Thoracic aorta (tissue), 2 donors: ENCODE results near the gene MSTO1. TPM values are rescaled to one million over a fixed set of nuclear protein-coding genes. Genes with fewer than 3 reads are reported as not detected.
"Not testable (repeated sequence)": the region's sequence is repeated elsewhere in the genome, so short reads cannot be mapped to it uniquely, and the experiment has no call there.

Source experiments
- ATAC-seq: fragments of 150-250 bp; one replicate; pipeline ENCODE4 v1.8.0; 2017; ENCODE audit warnings: low read depth; ENCODE audit not compliant: insufficient number of reproducible peaks, low FRiP score
- DNase-seq: peaks from one replicate; pipeline ENCODE4 v3.0.0-alpha.2; 2020; ENCODE audit warnings: low spot score
- H3K27ac ChIP-seq, 2 donors: fragments of 200-600 bp; sonication (generic); 1 replicate in 1 of 2; 2 replicates in 1 of 2; pipeline ENCODE4 v1.5.1; 2016; ENCODE audit warnings: mild to moderate bottlenecking in 2 of 2, moderate library complexity in 2 of 2
- H3K27me3 ChIP-seq: fragments of 200-600 bp; sonication (generic); replicated peaks from 2 replicates; pipeline ENCODE4 v1.6.0; 2016; ENCODE audit warnings: mild to moderate bottlenecking; ENCODE audit not compliant: insufficient read depth
- H3K36me3 ChIP-seq: fragments of 200-600 bp; sonication (generic); one replicate; pipeline ENCODE4 v1.5.1; 2016
- H3K4me1 ChIP-seq, 2 donors: fragments of 200-600 bp; sonication (generic); 1 replicate in 1 of 2; 2 replicates in 1 of 2; pipeline versions ENCODE4 v1.5.1 to v1.6.0; 2016; ENCODE audit warnings: low read depth in 2 of 2, mild to moderate bottlenecking in 1 of 2; ENCODE audit not compliant: control insufficient read depth in 1 of 2
- H3K4me3 ChIP-seq: fragments of 200-600 bp; sonication (generic); 2 replicates; pipeline ENCODE4 v1.5.1; 2016; ENCODE audit warnings: mild to moderate bottlenecking
- H3K9me3 ChIP-seq: fragments of 200-600 bp; sonication (generic); 2 replicates; pipeline ENCODE4 v1.5.1; 2016
- CTCF ChIP-seq: fragments of 200-600 bp; sonication (generic); IDR thresholded peaks from one replicate; pipeline ENCODE4 v1.5.1; 2019; ENCODE audit warnings: antibody characterized with exemption
- total RNA-seq, 2 donors: library from RNA; depleted of rRNA; stranded (reverse); fragments of >200 nt; gene quantifications; one replicate each; pipeline versions ENCODE4 v1.1.0 to v1.2.3, GENCODE V29; 2016

Gene MSTO1
- total RNA-seq, 2 donors from 2014 or later: 15.0 to 25.7 TPM

DNA sequence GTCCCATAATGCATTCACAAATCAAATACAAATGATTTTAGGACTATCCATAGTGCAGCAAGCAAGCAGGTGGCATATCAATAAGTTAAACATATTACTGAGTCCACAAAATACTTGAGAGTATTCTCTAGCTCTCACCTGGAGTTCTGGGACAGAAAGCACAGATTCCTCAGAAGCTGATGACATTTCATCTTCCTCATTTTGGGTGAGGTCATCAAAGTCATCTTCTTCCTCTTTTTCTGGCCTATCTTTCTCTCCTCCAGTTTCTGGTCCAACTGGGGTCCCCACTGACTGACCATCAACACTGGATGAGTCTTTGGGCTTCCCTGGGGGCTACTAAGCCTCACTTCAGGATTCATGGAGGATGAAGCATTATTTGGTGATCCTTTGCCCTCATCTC lies 39.7 kb downstream of the MSTO1 start:
- no peaks in the 10 kb centered on the region for H3K36me3 ChIP-seq
- H3K27me3 ChIP-seq: no peaks in the 10 kb centered on the region
- H3K9me3 ChIP-seq: no peaks in the 10 kb centered on the region
- H3K4me1 ChIP-seq: peaks cover 11 to 51% of the 10 kb centered on the region in 2 donors
- no peak for TF ChIP-seq CTCF
- DNase-seq (no peak), ATAC-seq (no peak)
- H3K27ac ChIP-seq: no peak overlapping the region
- no peak overlapping the region for H3K4me3 ChIP-seq

DNA sequence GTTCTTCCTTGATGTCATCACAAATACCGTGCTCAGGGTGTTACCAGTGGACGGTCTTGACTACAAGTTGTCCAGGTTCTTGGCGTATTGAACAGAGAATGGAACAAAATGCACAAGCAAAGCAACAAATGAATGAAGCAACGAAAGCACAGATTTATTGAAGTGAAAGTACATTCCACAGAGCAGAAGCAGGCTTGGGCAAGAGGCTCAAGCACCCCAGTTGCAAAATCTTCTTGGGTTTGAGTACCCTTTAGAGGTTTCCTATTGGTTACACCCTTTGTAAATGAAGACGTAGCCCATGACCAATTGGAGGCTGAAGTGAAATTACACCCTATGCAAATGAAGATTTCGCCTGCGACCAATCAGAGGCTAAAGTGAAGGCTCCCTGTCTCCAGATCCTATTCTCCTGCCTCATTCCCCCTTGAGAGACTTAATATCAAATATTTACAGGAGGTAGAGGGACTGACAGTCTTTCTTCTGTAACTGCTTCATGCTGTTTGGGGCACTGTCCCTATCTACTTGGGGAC lies 40.3 kb downstream of the MSTO1 start:
- DNase-seq: no peak

DNA sequence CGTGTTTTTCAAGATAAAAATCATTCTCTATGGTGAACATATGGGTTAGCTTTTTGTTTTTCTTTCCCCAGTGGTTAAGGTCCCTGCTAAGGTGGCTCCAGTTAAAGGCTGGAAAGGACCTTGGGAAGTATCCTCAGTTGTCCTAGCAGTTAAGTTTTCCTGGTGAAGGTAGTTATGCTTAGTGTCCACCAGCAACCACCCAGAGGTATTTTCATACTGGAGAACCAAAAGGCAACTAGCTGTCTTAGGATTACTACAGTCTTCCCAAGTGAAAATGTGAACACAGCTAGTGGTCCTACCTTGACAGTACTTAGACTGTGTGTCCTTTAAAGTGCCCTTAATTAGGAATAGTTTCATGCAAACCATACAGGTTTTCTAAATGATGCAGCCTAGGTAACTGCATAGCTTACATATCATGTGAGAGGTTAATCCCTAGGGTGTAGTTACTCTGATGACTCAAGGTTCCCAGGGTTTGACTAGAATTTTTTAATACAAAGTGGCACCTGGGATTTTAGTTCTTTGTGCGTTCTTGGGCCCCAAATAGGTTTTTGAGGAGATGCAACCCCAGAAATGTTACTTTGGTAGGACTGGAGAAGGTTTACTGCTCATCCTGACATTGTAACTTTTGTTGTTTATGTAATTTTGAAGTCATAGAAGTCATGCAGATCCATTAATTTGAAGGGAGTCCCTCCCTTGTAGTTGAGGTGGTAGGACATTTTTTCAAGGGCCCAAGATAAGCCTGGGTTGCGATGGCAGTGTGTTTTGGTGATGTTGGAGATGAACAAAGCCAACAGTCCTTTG lies 42.0 kb downstream of the MSTO1 start:
- ATAC-seq (no peak), DNase-seq (no peak)
- peak overlapping the region; percentile 42 for H3K4me3 ChIP-seq
- H3K27me3 ChIP-seq: no peaks in the 10 kb centered on the region
- H3K4me1 ChIP-seq: peaks cover 0 to 27% of the 10 kb centered on the region in 2 donors
- no peak for TF ChIP-seq CTCF
- no peak overlapping the region for H3K27ac ChIP-seq
- H3K9me3 ChIP-seq: no peaks in the 10 kb centered on the region
- H3K36me3 ChIP-seq: no peaks in the 10 kb centered on the region

More for the DNA sequence above, 40.3 kb downstream of the MSTO1 start:
- no peaks in the 10 kb centered on the region for H3K36me3 ChIP-seq
- ATAC-seq: no peak
- H3K27ac ChIP-seq: no peak overlapping the region
- TF ChIP-seq CTCF: no peak
- H3K9me3 ChIP-seq: no peaks in the 10 kb centered on the region
- H3K4me1 ChIP-seq: peaks cover 10 to 45% of the 10 kb centered on the region in 2 donors
- H3K27me3 ChIP-seq: no peaks in the 10 kb centered on the region
- no peak overlapping the region for H3K4me3 ChIP-seq

DNA sequence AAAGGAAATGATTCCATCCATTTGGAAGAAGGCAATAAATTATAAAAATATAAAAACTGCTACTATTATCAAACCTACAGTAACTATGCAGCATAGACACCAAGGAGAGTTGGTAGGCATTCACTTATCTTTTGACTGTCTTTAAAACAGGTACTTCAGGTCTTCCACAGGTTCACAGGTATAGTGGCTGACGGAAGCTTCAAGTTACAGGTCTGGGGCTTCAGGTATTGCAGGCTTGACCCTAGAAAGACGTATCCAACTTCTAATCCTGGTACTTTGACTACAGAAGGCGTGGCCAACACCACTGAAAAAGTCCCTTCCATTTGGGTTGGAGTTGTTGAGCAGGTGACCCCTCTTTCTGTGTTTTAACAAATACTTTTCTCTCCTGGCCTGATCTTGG lies 42.9 kb downstream of the MSTO1 start:
- DNase-seq (no peak), ATAC-seq (no peak)
- no peak for TF ChIP-seq CTCF
- Histone ChIP-seq H3K9me3 (no peaks in the 10 kb centered on the region), H3K36me3 (no peaks in the 10 kb centered on the region), H3K27me3 (no peaks in the 10 kb centered on the region), H3K4me3 (no peak overlapping the region), H3K4me1 (peaks cover 0 to 23% of the 10 kb centered on the region in 2 donors), H3K27ac (no peak overlapping the region)

DNA sequence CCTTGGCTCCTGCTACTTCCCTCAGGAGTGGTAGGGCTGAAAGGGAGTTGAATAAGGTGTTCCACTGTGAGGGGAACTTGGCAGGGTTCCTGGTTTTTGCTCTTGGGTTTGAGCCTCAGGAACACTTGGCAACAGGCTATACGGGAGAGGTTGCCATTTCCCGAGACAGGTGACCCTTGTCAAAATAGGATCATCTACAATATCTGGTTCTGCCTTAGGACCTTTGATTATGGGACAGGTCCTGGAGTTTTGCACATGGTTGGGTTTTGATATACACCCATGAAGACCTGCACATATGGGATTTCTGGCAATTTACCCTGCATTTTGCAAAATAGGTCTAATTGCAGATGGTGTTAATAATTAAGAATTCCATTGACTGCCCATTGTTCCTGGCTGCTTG lies 47.4 kb downstream of the MSTO1 start:
- Histone ChIP-seq H3K36me3 (peaks cover 36% of the 10 kb centered on the region), H3K27me3 (no peaks in the 10 kb centered on the region), H3K9me3 (no peaks in the 10 kb centered on the region), H3K4me3 (no peak overlapping the region), H3K4me1 (no peaks in the 10 kb centered on the region), H3K27ac (no peak overlapping the region)
- DNase-seq (no peak), ATAC-seq (no peak)
- no peak for TF ChIP-seq CTCF

DNA sequence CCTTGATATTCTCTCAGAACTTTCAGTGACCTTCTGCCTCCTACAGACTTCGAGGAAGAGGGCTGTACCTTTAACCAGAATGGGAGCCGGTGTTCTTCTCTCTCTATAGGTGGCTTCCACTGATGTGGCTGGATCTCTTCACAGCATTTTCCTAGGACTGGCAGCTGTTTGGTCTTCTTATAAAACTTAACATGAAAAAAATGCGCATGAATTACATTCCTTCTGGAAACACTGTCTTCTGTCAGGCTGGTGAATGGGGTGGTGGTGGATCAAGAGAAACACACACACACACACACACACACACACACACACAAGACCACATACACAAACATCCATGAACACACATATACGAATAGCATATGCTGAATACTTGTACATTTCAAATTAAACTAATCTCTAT lies 51.2 kb downstream of the MSTO1 start:
- H3K27ac ChIP-seq, DNase-seq, H3K9me3 ChIP-seq, H3K4me1 ChIP-seq, H3K27me3 ChIP-seq, ATAC-seq, H3K4me3 ChIP-seq: not testable (repeated sequence)
- H3K36me3 ChIP-seq: peaks cover 71% of the 10 kb centered on the region
